Measurements from ENCODE around the gene NR4A3.

NR4A3 gene

GRCh38 chr9:99801775-99802174 is 19.9 kb upstream of the NR4A3 start:
- no peak overlapping the region for H3K4me3 ChIP-seq (ENCODE audit: low read depth, low read length)
- DNase-seq (ENCODE audit: low read depth), result no peak
- TF ChIP-seq CTCF (IDR thresholded peaks at IDR 0.05; ENCODE audit: low read depth, low read length, missing control alignments), result no peak
- in situ Hi-C loops (cut with HindIII; ENCODE audit: low sequenced_read_pairs), result no loop called here

- in situ Hi-C loops (cut with HindIII; ENCODE audit: low sequenced_read_pairs), result no loop called here
- no peak for TF ChIP-seq CTCF (IDR thresholded peaks at IDR 0.05; ENCODE audit: low read depth, low read length, missing control alignments)
- DNase-seq (ENCODE audit: low read depth), result no peak
- no peak overlapping the region for H3K4me3 ChIP-seq (ENCODE audit: low read depth, low read length)
Measured at GRCh38 chr9:99803694-99804093, 18.0 kb upstream of the NR4A3 start.

- peak; percentile 56 for DNase-seq (ENCODE audit: low read depth)
- TF ChIP-seq CTCF (IDR thresholded peaks at IDR 0.05; ENCODE audit: low read depth, low read length, missing control alignments), result peak; percentile 82
- no peak overlapping the region for H3K4me3 ChIP-seq (ENCODE audit: low read depth, low read length)
- in situ Hi-C loops (cut with HindIII; ENCODE audit: low sequenced_read_pairs), result no loop called here
Measured at GRCh38 chr9:99807276-99807852, 14.3 kb upstream of the NR4A3 start.

- TF ChIP-seq CTCF (IDR thresholded peaks at IDR 0.05; ENCODE audit: low read depth, low read length, missing control alignments), result no peak
- no peak overlapping the region for H3K4me3 ChIP-seq (ENCODE audit: low read depth, low read length)
- DNase-seq (ENCODE audit: low read depth), result no peak
- in situ Hi-C loops (cut with HindIII; ENCODE audit: low sequenced_read_pairs), result no loop called here
Measured at GRCh38 chr9:99807956-99808355, 13.7 kb upstream of the NR4A3 start.

- DNase-seq (ENCODE audit: low read depth), result no peak
- H3K4me3 ChIP-seq (ENCODE audit: low read depth, low read length), result no peak overlapping the region
- no peak for TF ChIP-seq CTCF (IDR thresholded peaks at IDR 0.05; ENCODE audit: low read depth, low read length, missing control alignments)
- in situ Hi-C loops (cut with HindIII; ENCODE audit: low sequenced_read_pairs), result no loop called here
Measured at GRCh38 chr9:99808454-99808853, 13.2 kb upstream of the NR4A3 start.

- no peak for DNase-seq (ENCODE audit: low read depth)
Measured at GRCh38 chr9:99809586-99810319, 11.9 kb upstream of the NR4A3 start.

More at GRCh38 chr9:99809586-99810319, 11.9 kb upstream of the NR4A3 start:
- TF ChIP-seq CTCF (IDR thresholded peaks at IDR 0.05; ENCODE audit: low read depth, low read length, missing control alignments), result no peak
- in situ Hi-C loops (cut with HindIII; ENCODE audit: low sequenced_read_pairs), result no loop called here
- H3K4me3 ChIP-seq (ENCODE audit: low read depth, low read length), result no peak overlapping the region
